ENCODE measurements around the gene CFAP68. TPM values are rescaled to one million over a fixed set of nuclear protein-coding genes. Genes with fewer than 3 reads are reported as not detected.

CFAP68 gene
- total and polyA plus RNA-seq, 2 of the 13 experiments (the other 11 are each of a cell fraction or from before 2014, with no cell fraction given), result 22.2 to 25.6 TPM

GRCh38 chr11:111840143-111840542, 39.2 kb upstream of the CFAP68 start (continued):
- TF ChIP-seq, protein P1, sequence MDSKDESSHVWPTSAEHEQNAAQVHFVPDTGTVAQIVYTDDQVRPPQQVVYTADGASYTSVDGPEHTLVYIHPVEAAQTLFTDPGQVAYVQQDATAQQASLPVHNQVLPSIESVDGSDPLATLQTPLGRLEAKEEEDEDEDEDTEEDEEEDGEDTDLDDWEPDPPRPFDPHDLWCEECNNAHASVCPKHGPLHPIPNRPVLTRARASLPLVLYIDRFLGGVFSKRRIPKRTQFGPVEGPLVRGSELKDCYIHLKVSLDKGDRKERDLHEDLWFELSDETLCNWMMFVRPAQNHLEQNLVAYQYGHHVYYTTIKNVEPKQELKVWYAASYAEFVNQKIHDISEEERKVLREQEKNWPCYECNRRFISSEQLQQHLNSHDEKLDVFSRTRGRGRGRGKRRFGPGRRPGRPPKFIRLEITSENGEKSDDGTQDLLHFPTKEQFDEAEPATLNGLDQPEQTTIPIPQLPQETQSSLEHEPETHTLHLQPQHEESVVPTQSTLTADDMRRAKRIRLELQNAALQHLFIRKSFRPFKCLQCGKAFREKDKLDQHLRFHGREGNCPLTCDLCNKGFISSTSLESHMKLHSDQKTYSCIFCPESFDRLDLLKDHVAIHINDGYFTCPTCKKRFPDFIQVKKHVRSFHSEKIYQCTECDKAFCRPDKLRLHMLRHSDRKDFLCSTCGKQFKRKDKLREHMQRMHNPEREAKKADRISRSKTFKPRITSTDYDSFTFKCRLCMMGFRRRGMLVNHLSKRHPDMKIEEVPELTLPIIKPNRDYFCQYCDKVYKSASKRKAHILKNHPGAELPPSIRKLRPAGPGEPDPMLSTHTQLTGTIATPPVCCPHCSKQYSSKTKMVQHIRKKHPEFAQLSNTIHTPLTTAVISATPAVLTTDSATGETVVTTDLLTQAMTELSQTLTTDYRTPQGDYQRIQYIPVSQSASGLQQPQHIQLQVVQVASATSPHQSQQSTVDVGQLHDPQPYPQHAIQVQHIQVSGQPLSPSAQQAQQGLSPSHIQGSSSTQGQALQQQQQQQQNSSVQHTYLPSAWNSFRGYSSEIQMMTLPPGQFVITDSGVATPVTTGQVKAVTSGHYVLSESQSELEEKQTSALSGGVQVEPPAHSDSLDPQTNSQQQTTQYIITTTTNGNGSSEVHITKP (CRISPR knock-in tag; IDR thresholded peaks at IDR 0.05; ENCODE audit: low read depth), result no peak
- TF ChIP-seq EEA1 (CRISPR knock-in tag; IDR thresholded peaks at IDR 0.05; ENCODE audit: borderline replicate concordance), result no peak
- TF ChIP-seq, protein P2, sequence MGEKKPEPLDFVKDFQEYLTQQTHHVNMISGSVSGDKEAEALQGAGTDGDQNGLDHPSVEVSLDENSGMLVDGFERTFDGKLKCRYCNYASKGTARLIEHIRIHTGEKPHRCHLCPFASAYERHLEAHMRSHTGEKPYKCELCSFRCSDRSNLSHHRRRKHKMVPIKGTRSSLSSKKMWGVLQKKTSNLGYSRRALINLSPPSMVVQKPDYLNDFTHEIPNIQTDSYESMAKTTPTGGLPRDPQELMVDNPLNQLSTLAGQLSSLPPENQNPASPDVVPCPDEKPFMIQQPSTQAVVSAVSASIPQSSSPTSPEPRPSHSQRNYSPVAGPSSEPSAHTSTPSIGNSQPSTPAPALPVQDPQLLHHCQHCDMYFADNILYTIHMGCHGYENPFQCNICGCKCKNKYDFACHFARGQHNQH (CRISPR knock-in tag; IDR thresholded peaks at IDR 0.05), result peak; percentile 57; the same call in 1 of the 2 replicates
- TF ChIP-seq, protein P3, sequence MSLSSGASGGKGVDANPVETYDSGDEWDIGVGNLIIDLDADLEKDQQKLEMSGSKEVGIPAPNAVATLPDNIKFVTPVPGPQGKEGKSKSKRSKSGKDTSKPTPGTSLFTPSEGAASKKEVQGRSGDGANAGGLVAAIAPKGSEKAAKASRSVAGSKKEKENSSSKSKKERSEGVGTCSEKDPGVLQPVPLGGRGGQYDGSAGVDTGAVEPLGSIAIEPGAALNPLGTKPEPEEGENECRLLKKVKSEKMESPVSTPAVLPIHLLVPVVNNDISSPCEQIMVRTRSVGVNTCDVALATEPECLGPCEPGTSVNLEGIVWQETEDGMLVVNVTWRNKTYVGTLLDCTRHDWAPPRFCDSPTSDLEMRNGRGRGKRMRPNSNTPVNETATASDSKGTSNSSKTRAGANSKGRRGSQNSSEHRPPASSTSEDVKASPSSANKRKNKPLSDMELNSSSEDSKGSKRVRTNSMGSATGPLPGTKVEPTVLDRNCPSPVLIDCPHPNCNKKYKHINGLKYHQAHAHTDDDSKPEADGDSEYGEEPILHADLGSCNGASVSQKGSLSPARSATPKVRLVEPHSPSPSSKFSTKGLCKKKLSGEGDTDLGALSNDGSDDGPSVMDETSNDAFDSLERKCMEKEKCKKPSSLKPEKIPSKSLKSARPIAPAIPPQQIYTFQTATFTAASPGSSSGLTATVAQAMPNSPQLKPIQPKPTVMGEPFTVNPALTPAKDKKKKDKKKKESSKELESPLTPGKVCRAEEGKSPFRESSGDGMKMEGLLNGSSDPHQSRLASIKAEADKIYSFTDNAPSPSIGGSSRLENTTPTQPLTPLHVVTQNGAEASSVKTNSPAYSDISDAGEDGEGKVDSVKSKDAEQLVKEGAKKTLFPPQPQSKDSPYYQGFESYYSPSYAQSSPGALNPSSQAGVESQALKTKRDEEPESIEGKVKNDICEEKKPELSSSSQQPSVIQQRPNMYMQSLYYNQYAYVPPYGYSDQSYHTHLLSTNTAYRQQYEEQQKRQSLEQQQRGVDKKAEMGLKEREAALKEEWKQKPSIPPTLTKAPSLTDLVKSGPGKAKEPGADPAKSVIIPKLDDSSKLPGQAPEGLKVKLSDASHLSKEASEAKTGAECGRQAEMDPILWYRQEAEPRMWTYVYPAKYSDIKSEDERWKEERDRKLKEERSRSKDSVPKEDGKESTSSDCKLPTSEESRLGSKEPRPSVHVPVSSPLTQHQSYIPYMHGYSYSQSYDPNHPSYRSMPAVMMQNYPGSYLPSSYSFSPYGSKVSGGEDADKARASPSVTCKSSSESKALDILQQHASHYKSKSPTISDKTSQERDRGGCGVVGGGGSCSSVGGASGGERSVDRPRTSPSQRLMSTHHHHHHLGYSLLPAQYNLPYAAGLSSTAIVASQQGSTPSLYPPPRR (CRISPR knock-in tag; IDR thresholded peaks at IDR 0.05; ENCODE audit: borderline replicate concordance), result no peak
- no peak for TF ChIP-seq HOXA7 (CRISPR knock-in tag; IDR thresholded peaks at IDR 0.05)
- TF ChIP-seq HHEX (CRISPR knock-in tag; IDR thresholded peaks at IDR 0.05), result peak; percentile 47; the same call in 1 of the 2 replicates
- no peak for TF ChIP-seq EED (CRISPR knock-in tag; IDR thresholded peaks at IDR 0.05)
- 0 out of 2 replicates have a peak, but pooled peaks have one; percentile 11 for TF ChIP-seq ETV5 (CRISPR knock-in tag; IDR thresholded peaks at IDR 0.05; ENCODE audit: borderline replicate concordance)
- TF ChIP-seq ZNF124 (CRISPR knock-in tag; IDR thresholded peaks at IDR 0.05), result no peak
- TF ChIP-seq NFKBIZ (CRISPR knock-in tag; IDR thresholded peaks at IDR 0.05), result no peak
- no peak for TF ChIP-seq TGIF2 (CRISPR knock-in tag; IDR thresholded peaks at IDR 0.05)
- TF ChIP-seq FOXJ3 (CRISPR knock-in tag; IDR thresholded peaks at IDR 0.05; ENCODE audit: borderline replicate concordance), result peak; percentile 73; the same call in 1 of the 2 replicates
- TF ChIP-seq HDAC6 (IDR thresholded peaks at IDR 0.05; ENCODE audit: low read depth, low read length), result no peak
- no peak for TF ChIP-seq NFKB2 (CRISPR knock-in tag; IDR thresholded peaks at IDR 0.05; ENCODE audit: borderline replicate concordance)
- TF ChIP-seq RXRB (CRISPR knock-in tag; IDR thresholded peaks at IDR 0.05; ENCODE audit: borderline replicate concordance), result peak; percentile 65
- TF ChIP-seq IKZF1 (IDR thresholded peaks at IDR 0.05), result no peak
- no peak for TF ChIP-seq KLF13 (CRISPR knock-in tag; IDR thresholded peaks at IDR 0.05)
- TF ChIP-seq ZNF44 (CRISPR knock-in tag; IDR thresholded peaks at IDR 0.05), result no peak
- peak in 1 of 2 experiments; percentile 34; a peak in 1 of 4 replicates for TF ChIP-seq KLF16 (CRISPR knock-in tag; IDR thresholded peaks at IDR 0.05)
- TF ChIP-seq NKX3-1 (CRISPR knock-in tag; IDR thresholded peaks at IDR 0.05), result no peak
